Astrocyte (in vitro differentiated cells and primary cell): ENCODE measurements around the gene C10orf143. TPM values are rescaled to one million over a fixed set of nuclear protein-coding genes. Genes with fewer than 3 reads are reported as not detected.

Experiments used
- DNase-seq: peaks from one replicate; pipeline ENCODE4 v3.0.0-alpha.2; 2010; ENCODE audit warnings: low read depth
- FAIRE-seq: peaks from 2 replicates; lab custom pipeline; 2011; peaks lifted over from hg19 to GRCh38; lab: Jason Lieb, UNC
- H2AFZ ChIP-seq: 2 replicates; pipeline ENCODE4 v1.6.0; 2012; ENCODE audit warnings: low read depth, low read length, inconsistent platforms
- H3K27ac ChIP-seq: 2 replicates; pipeline ENCODE4 v1.5.1; 2011; ENCODE audit warnings: low read depth, low read length, inconsistent platforms
- H3K27me3 ChIP-seq: 2 replicates; pipeline ENCODE4 v1.6.0; 2011; ENCODE audit warnings: low read length, inconsistent platforms; ENCODE audit not compliant: insufficient read depth
- H3K36me3 ChIP-seq: 2 replicates; pipeline ENCODE4 v1.5.1; 2011; ENCODE audit warnings: low read length, inconsistent platforms; ENCODE audit not compliant: insufficient read depth
- H3K4me1 ChIP-seq: 2 replicates; pipeline ENCODE4 v1.5.1; 2011; ENCODE audit warnings: low read length, inconsistent platforms; ENCODE audit not compliant: insufficient read depth
- H3K4me2 ChIP-seq: 2 replicates; pipeline ENCODE4 v1.6.0; 2012; ENCODE audit warnings: low read length, inconsistent platforms
- H3K4me3 ChIP-seq: 2 replicates; pipeline ENCODE4 v1.5.1; 2011; ENCODE audit warnings: low read depth, mild to moderate bottlenecking, low read length, inconsistent platforms; ENCODE audit not compliant: insufficient read depth
- H3K79me2 ChIP-seq: 2 replicates; pipeline ENCODE4 v1.6.0; 2012; ENCODE audit warnings: mild to moderate bottlenecking, low read length, inconsistent platforms; ENCODE audit not compliant: insufficient read depth
- H3K9ac ChIP-seq: 2 replicates; pipeline ENCODE4 v1.6.0; 2012; ENCODE audit warnings: mild to moderate bottlenecking, low read length, inconsistent platforms
- H3K9me3 ChIP-seq: 2 replicates; pipeline ENCODE4 v1.5.1; 2012; ENCODE audit warnings: low read depth, mild to moderate bottlenecking, low read length, inconsistent platforms; ENCODE audit not compliant: insufficient read depth
- H4K20me1 ChIP-seq: 2 replicates; pipeline ENCODE4 v1.6.0; 2012; ENCODE audit warnings: low read length, inconsistent platforms; ENCODE audit not compliant: insufficient read depth
- H3K27ac Mint-ChIP-seq: one replicate; pipeline ENCODE4 v1.8.0; 2021; ENCODE audit warnings: mild to moderate bottlenecking, mixed read lengths; ENCODE audit not compliant: unreplicated experiment
- H3K27me3 Mint-ChIP-seq: one replicate; pipeline ENCODE4 v1.8.0; 2021; ENCODE audit warnings: low read depth, mixed read lengths; ENCODE audit not compliant: unreplicated experiment
- H3K36me3 Mint-ChIP-seq: one replicate; pipeline ENCODE4 v1.8.0; 2021; ENCODE audit warnings: low read depth, mixed read lengths; ENCODE audit not compliant: unreplicated experiment
- H3K4me1 Mint-ChIP-seq: one replicate; pipeline ENCODE4 v1.8.0; 2021; ENCODE audit warnings: low read depth, mixed read lengths; ENCODE audit not compliant: unreplicated experiment
- H3K4me3 Mint-ChIP-seq: one replicate; pipeline ENCODE4 v1.8.0; 2021; ENCODE audit warnings: mild to moderate bottlenecking, moderate library complexity, mixed read lengths; ENCODE audit not compliant: unreplicated experiment
- H3K9me3 Mint-ChIP-seq: one replicate; pipeline ENCODE4 v1.8.0; 2021; ENCODE audit warnings: mild to moderate bottlenecking, mixed read lengths; ENCODE audit not compliant: unreplicated experiment
- EZH2 ChIP-seq: IDR thresholded peaks from 2 replicates; pipeline ENCODE4 v1.6.1; 2012; ENCODE audit warnings: mild to moderate bottlenecking, low read length, inconsistent platforms; ENCODE audit not compliant: insufficient read depth
- total RNA-seq: library from RNA; stranded (reverse); gene quantifications from 2 replicates; pipeline ENCODE4 v1.2.1, GENCODE V29; 2021
- TF ChIP-seq, protein P1 (sequence below): IDR thresholded peaks from 2 replicates; pipeline ENCODE4 v1.5.1; 2011; ENCODE audit warnings: low read depth, mild to moderate bottlenecking, inconsistent platforms, low read length, moderate library complexity; ENCODE audit not compliant: insufficient read depth

The C10orf143 gene
- total RNA-seq, 1 donor from 2014 or later: 0.73 TPM

DNA sequence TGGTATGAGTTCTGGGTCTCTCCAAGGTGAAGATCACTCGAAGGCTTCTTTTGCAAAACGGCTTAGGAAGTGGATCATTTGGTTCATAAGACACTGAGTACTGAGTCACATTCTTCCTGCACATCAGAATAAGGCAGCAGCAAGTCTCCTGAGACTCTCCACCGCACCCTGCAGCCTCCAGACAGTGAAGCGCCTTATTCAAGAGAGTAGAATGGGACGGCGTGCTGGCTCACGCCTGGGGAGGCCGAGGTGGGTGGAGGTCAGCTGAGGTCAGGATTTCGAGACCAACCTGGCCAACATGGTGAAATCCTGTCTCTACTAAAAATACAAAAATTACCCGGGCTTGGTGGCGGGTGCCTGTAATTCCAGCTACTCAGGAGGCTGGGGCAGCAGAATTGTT, 70.3 kb downstream of the C10orf143 start:
- H3K9me3 Mint-ChIP-seq: no peaks in the 10 kb centered on the region
- Histone ChIP-seq H3K36me3 (no peaks in the 10 kb centered on the region), H3K4me2 (no peak overlapping the region), H3K27me3 (no peaks in the 10 kb centered on the region), H3K9ac (no peak overlapping the region), H3K4me1 (no peaks in the 10 kb centered on the region), H3K4me3 (no peak overlapping the region), H4K20me1 (no peaks in the 10 kb centered on the region), H2AFZ (no peak overlapping the region), H3K27ac (no peak overlapping the region), H3K79me2 (no peaks in the 10 kb centered on the region), H3K9me3 (no peaks in the 10 kb centered on the region)
- no peak for DNase-seq
- H3K4me3 Mint-ChIP-seq: no peak overlapping the region
- no peaks in the 10 kb centered on the region for H3K4me1 Mint-ChIP-seq
- FAIRE-seq: no peak
- H3K27ac Mint-ChIP-seq: no peak overlapping the region
- no peak for TF ChIP-seq EZH2
- TF ChIP-seq, protein P1, sequence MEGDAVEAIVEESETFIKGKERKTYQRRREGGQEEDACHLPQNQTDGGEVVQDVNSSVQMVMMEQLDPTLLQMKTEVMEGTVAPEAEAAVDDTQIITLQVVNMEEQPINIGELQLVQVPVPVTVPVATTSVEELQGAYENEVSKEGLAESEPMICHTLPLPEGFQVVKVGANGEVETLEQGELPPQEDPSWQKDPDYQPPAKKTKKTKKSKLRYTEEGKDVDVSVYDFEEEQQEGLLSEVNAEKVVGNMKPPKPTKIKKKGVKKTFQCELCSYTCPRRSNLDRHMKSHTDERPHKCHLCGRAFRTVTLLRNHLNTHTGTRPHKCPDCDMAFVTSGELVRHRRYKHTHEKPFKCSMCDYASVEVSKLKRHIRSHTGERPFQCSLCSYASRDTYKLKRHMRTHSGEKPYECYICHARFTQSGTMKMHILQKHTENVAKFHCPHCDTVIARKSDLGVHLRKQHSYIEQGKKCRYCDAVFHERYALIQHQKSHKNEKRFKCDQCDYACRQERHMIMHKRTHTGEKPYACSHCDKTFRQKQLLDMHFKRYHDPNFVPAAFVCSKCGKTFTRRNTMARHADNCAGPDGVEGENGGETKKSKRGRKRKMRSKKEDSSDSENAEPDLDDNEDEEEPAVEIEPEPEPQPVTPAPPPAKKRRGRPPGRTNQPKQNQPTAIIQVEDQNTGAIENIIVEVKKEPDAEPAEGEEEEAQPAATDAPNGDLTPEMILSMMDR: no peak
- peaks cover 50% of the 10 kb centered on the region for H3K27me3 Mint-ChIP-seq
- no peaks in the 10 kb centered on the region for H3K36me3 Mint-ChIP-seq

DNA sequence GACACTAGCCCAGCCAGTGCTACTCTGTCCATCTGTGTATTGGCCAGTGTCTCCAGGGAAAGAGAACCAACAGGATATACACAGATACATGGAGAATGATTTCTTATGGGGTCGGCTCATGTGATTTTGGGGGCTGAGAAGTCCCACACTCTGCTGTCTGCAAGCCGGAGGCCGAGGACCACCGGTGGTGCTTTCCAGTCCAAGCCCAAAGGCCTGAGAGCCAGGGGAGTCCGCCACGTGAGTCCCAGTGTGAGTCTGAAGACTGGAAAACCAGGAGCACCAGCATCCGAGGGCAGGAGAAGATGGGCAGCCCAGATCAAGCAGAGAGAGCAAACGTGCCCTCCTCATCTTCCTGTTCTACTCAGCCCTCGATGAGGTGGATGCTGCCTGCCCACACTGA, 71.5 kb downstream of the C10orf143 start:
- DNase-seq (no peak), FAIRE-seq (no peak)
- Mint-ChIP-seq H3K4me1 (no peaks in the 10 kb centered on the region), H3K4me3 (no peak overlapping the region), H3K27ac (no peak overlapping the region), H3K9me3 (peaks cover 2% of the 10 kb centered on the region), H3K27me3 (peaks cover 53% of the 10 kb centered on the region), H3K36me3 (no peaks in the 10 kb centered on the region)
- Histone ChIP-seq H3K4me3 (no peak overlapping the region), H3K4me1 (no peaks in the 10 kb centered on the region), H3K27me3 (no peaks in the 10 kb centered on the region), H4K20me1 (no peaks in the 10 kb centered on the region), H3K36me3 (no peaks in the 10 kb centered on the region), H3K9me3 (no peaks in the 10 kb centered on the region), H3K27ac (no peak overlapping the region), H3K79me2 (no peaks in the 10 kb centered on the region), H3K9ac (no peak overlapping the region), H2AFZ (no peak overlapping the region), H3K4me2 (no peak overlapping the region)
- TF ChIP-seq, protein P1: no peak
- no peak for TF ChIP-seq EZH2

DNA sequence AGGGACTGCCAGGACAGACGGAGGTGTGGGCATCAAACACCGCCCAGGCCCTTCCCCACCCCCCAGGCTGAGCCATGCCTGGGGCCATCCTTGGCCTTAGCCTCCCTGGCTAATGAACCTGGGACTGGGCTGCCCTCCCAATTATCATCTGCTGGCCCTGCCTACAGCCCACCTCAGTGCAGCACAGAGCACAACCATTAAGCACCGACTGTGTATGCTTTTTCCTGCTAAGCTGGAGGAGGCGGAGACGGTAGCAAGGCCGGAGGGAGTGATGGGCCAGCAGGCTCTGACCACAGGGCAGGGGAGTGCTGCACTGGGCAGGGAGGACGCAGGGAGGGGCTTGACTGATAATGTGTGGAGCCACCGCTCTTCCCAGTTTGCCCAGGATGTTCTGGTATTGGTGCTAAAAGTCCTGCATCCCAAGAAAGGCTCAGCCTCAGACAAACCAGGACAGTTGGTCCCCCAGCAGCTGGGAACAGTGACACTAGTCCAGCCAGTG, 72.0 kb downstream of the C10orf143 start:
- no peak overlapping the region for H3K27ac ChIP-seq
- H3K9ac ChIP-seq: no peak overlapping the region
- no peaks in the 10 kb centered on the region for H3K79me2 ChIP-seq
- no peak for TF ChIP-seq EZH2
- TF ChIP-seq, protein P1: no peak
- no peak overlapping the region for H3K4me2 ChIP-seq
- no peak overlapping the region for H3K27ac Mint-ChIP-seq
- no peaks in the 10 kb centered on the region for H3K9me3 ChIP-seq
- H3K4me1 ChIP-seq: no peaks in the 10 kb centered on the region
- no peaks in the 10 kb centered on the region for H3K4me1 Mint-ChIP-seq
- H3K4me3 Mint-ChIP-seq: no peak overlapping the region
- H3K36me3 ChIP-seq: no peaks in the 10 kb centered on the region
- no peaks in the 10 kb centered on the region for H3K27me3 ChIP-seq
- no peaks in the 10 kb centered on the region for H3K36me3 Mint-ChIP-seq
- H2AFZ ChIP-seq: no peak overlapping the region
- no peak overlapping the region for H3K4me3 ChIP-seq
- DNase-seq (no peak), FAIRE-seq (no peak)
- H3K27me3 Mint-ChIP-seq: peaks cover 48% of the 10 kb centered on the region
- H4K20me1 ChIP-seq: no peaks in the 10 kb centered on the region
- H3K9me3 Mint-ChIP-seq: peaks cover 2% of the 10 kb centered on the region
